ENCODE measurements around the gene ARIH1.

Gene ARIH1

DNA sequence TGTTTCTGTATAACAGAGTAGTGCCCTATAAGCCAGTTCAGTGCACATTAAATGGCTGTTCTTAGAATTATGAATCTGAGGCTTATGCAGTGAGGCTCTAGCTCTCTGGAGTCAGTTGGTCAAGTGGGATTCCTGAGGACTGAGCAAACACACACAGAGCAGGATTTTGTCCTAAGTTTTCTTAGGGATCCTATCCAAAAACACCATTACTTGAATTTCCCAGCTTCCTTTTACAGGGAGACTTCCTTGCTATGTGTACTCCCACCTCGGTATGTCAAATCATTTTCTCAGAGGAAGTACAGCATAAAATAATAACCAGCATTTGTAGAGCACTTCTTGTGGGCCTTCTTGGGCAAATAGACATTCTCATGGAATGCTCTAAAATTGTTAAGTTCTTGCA, 117.2 kb downstream of the ARIH1 start:
- TF ChIP-seq, protein P1, sequence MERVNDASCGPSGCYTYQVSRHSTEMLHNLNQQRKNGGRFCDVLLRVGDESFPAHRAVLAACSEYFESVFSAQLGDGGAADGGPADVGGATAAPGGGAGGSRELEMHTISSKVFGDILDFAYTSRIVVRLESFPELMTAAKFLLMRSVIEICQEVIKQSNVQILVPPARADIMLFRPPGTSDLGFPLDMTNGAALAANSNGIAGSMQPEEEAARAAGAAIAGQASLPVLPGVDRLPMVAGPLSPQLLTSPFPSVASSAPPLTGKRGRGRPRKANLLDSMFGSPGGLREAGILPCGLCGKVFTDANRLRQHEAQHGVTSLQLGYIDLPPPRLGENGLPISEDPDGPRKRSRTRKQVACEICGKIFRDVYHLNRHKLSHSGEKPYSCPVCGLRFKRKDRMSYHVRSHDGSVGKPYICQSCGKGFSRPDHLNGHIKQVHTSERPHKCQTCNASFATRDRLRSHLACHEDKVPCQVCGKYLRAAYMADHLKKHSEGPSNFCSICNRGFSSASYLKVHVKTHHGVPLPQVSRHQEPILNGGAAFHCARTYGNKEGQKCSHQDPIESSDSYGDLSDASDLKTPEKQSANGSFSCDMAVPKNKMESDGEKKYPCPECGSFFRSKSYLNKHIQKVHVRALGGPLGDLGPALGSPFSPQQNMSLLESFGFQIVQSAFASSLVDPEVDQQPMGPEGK (CRISPR knock-in tag; IDR thresholded peaks at IDR 0.05; ENCODE audit: borderline replicate concordance) = no peak
- TF ChIP-seq BACH2 (CRISPR knock-in tag; IDR thresholded peaks at IDR 0.05; ENCODE audit: borderline replicate concordance) = no peak
- TF ChIP-seq TOX (CRISPR knock-in tag; IDR thresholded peaks at IDR 0.05; ENCODE audit: borderline replicate concordance) = no peak
- no peak for TF ChIP-seq GLIS3 (CRISPR knock-in tag; IDR thresholded peaks at IDR 0.05)
- no peak for TF ChIP-seq RARB (CRISPR knock-in tag; IDR thresholded peaks at IDR 0.05)
- no peak for TF ChIP-seq ZNF565 (CRISPR knock-in tag; conservative IDR thresholded peaks at IDR 0.05; ENCODE audit: low read depth)
- TF ChIP-seq CSRNP3 (CRISPR knock-in tag; IDR thresholded peaks at IDR 0.05) = no peak
- TF ChIP-seq ZC3H10 (CRISPR knock-in tag; IDR thresholded peaks at IDR 0.05) = no peak
- TF ChIP-seq PPARA (CRISPR knock-in tag; IDR thresholded peaks at IDR 0.05; ENCODE audit: borderline replicate concordance) = no peak
- no peak for TF ChIP-seq ZNF8 (CRISPR knock-in tag; IDR thresholded peaks at IDR 0.05)
- peak; percentile 72 for ATAC-seq

DNA sequence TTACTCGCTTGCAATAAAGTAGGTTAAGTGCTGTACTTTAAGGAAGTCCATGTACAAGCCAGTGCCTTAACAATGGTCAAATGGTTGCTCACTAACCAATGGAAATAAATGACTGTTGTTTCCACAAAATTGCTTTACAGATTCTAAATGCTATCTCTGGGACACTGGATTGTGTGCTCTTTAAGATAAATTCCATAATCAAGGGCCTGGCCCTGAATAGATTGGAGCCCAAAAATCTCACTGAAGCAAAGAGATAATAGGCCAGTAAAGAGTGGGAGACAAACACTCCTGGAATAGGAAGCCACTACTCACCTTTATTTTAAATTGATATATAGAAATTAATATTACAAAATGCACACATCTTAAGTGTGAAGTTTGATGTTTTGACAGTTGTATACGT, 118.0 kb downstream of the ARIH1 start:
- no peak for TF ChIP-seq RARB (CRISPR knock-in tag; IDR thresholded peaks at IDR 0.05)
- no peak for ATAC-seq

GRCh38 chr15:72592676-72593075, 118.5 kb downstream of the ARIH1 start:
- no peak for ATAC-seq
- TF ChIP-seq ZNF565 (CRISPR knock-in tag; conservative IDR thresholded peaks at IDR 0.05; ENCODE audit: low read depth) (no peak), TCF4 (CRISPR knock-in tag; IDR thresholded peaks at IDR 0.05; ENCODE audit: borderline replicate concordance) (no peak), ZC3H10 (CRISPR knock-in tag; IDR thresholded peaks at IDR 0.05) (no peak), TOX (CRISPR knock-in tag; IDR thresholded peaks at IDR 0.05; ENCODE audit: borderline replicate concordance) (no peak), ZNF70 (CRISPR knock-in tag; IDR thresholded peaks at IDR 0.05) (no peak)
- TF ChIP-seq, protein P1 (CRISPR knock-in tag; IDR thresholded peaks at IDR 0.05; ENCODE audit: borderline replicate concordance) = no peak

DNA sequence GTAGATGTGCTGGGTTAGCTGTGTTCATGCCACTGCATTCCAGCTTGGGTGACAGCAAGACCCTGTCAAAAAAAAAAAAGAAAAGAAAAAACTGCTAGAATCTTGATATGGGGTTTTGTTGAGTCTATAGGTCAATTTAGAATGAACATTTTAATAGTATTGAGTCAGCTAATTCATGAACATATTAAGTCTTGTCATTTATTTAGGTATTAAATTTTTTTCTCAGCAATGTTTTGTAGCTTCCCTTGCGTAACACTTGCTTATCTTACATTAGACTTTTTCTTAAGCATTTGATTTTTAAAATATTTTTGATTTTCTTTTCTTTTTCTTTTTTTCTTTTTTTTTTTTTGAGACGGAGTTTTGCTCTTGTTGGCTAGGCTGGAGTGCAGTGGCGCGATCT, 119.7 kb downstream of the ARIH1 start:
- TF ChIP-seq RARB (CRISPR knock-in tag; IDR thresholded peaks at IDR 0.05) = no peak
- no peak for TF ChIP-seq GLIS3 (CRISPR knock-in tag; IDR thresholded peaks at IDR 0.05)
- no peak for TF ChIP-seq ESRRG (CRISPR knock-in tag; IDR thresholded peaks at IDR 0.05)
- no peak for TF ChIP-seq OSR1 (CRISPR knock-in tag; IDR thresholded peaks at IDR 0.05)
- TF ChIP-seq, protein P1 (CRISPR knock-in tag; IDR thresholded peaks at IDR 0.05; ENCODE audit: borderline replicate concordance) = no peak
- no peak for TF ChIP-seq TOX (CRISPR knock-in tag; IDR thresholded peaks at IDR 0.05; ENCODE audit: borderline replicate concordance)
- TF ChIP-seq PPARA (CRISPR knock-in tag; IDR thresholded peaks at IDR 0.05; ENCODE audit: borderline replicate concordance) = no peak
- no peak for TF ChIP-seq TCF4 (CRISPR knock-in tag; IDR thresholded peaks at IDR 0.05; ENCODE audit: borderline replicate concordance)
- no peak for TF ChIP-seq ZNF8 (CRISPR knock-in tag; IDR thresholded peaks at IDR 0.05)
- TF ChIP-seq ZNF565 (CRISPR knock-in tag; conservative IDR thresholded peaks at IDR 0.05; ENCODE audit: low read depth) = no peak
- no peak for TF ChIP-seq BACH2 (CRISPR knock-in tag; IDR thresholded peaks at IDR 0.05; ENCODE audit: borderline replicate concordance)
- TF ChIP-seq TSHZ2 (CRISPR knock-in tag; IDR thresholded peaks at IDR 0.05) = no peak
- no peak for TF ChIP-seq ARNTL (CRISPR knock-in tag; IDR thresholded peaks at IDR 0.05; ENCODE audit: borderline replicate concordance, low read depth)
- ATAC-seq = no peak
